CD4-positive, alpha-beta T cell treated with Interferon gamma for 1 hour (primary cell): ENCODE results near the gene TMEM14B.
A peak's percentile ranks its signal among the peaks of the same experiment; 100 is the strongest.
"Not testable (repeated sequence)": the region's sequence is repeated elsewhere in the genome, so short reads cannot be mapped to it uniquely, and the experiment has no call there.

Experiments used
- DNase-seq: peaks from one replicate; pipeline ENCODE4 v3.0.0-alpha.2; 2020

TMEM14B gene

GRCh38 chr6:10747251-10747972 is at the start of gene TMEM14B:
TMEM14B (plus strand) TSS chr6:10747805; CDS start chr6:10749246, 1,441 bp downstream.
- DNase-seq = peak; percentile 98

- no peak for DNase-seq
These were observed 33.6 kb upstream of the TMEM14B start for GRCh38 chr6:10713962-10714361.

GRCh38 chr6:10719296-10719963 is 28.2 kb upstream of the TMEM14B start:
- DNase-seq = peak; percentile 52

- no peak for DNase-seq
These were observed 27.7 kb upstream of the TMEM14B start for GRCh38 chr6:10719964-10720264.

- DNase-seq = peak; percentile 48
These were observed 27.2 kb upstream of the TMEM14B start for GRCh38 chr6:10720265-10720959.

- peak; percentile 15 for DNase-seq
These were observed 26.4 kb upstream of the TMEM14B start for GRCh38 chr6:10720960-10721849.

- DNase-seq = no peak
These were observed 25.6 kb upstream of the TMEM14B start for GRCh38 chr6:10721850-10722569.

GRCh38 chr6:10722570-10722819 is 25.1 kb upstream of the TMEM14B start:
- no peak for DNase-seq

- peak; percentile 78 for DNase-seq
These were observed 24.6 kb upstream of the TMEM14B start, which contains the start of gene TMEM14C for GRCh38 chr6:10722820-10723566. TMEM14C (plus strand) TSS chr6:10723070; CDS start chr6:10724614, 1,544 bp downstream.

GRCh38 chr6:10723567-10723881 is 24.1 kb upstream of the TMEM14B start:
- DNase-seq = no peak

GRCh38 chr6:10725044-10725443 is 22.6 kb upstream of the TMEM14B start:
- no peak for DNase-seq

GRCh38 chr6:10725716-10726115 is 21.9 kb upstream of the TMEM14B start:
- DNase-seq = no peak

GRCh38 chr6:10730254-10730653 is 17.4 kb upstream of the TMEM14B start:
- DNase-seq = no peak

GRCh38 chr6:10733151-10733715 is 14.4 kb upstream of the TMEM14B start:
- peak; percentile 13 for DNase-seq

- DNase-seq = no peak
These were observed 13.7 kb upstream of the TMEM14B start for GRCh38 chr6:10733863-10734262.

GRCh38 chr6:10736731-10737130 is 10.9 kb upstream of the TMEM14B start:
- no peak for DNase-seq

- no peak for DNase-seq
These were observed 7.5 kb upstream of the TMEM14B start for GRCh38 chr6:10740061-10740460.

- not testable (repeated sequence) for DNase-seq
These were observed 6.0 kb upstream of the TMEM14B start for GRCh38 chr6:10741643-10742042.

- no peak for DNase-seq
These were observed 5.4 kb upstream of the TMEM14B start for GRCh38 chr6:10742251-10742650.

- DNase-seq = no peak
These were observed 4.1 kb upstream of the TMEM14B start for GRCh38 chr6:10743515-10743914.

- no peak for DNase-seq
These were observed 2.5 kb upstream of the TMEM14B start for GRCh38 chr6:10745116-10745515.

GRCh38 chr6:10746915-10747250 is 722 bp upstream of the TMEM14B start:
- no peak for DNase-seq
